Stomach (tissue), 9 donors: ENCODE data around the gene MYRFL. TPM values are rescaled to one million over a fixed set of nuclear protein-coding genes. Genes with fewer than 3 reads are reported as not detected.

Source experiments
- DNase-seq, 2 donors: peaks; one replicate each; pipeline versions ENCODE4 v3.0.0 to v3.0.0-alpha.2; 2013 to 2019
- H3K27ac ChIP-seq, 5 donors: fragments of 200-600 bp in 4 of 5; sonication (generic) in 4 of 5; one replicate each; pipeline ENCODE4 v1.5.1; 2013 to 2019; ENCODE audit warnings: mild to moderate bottlenecking in 1 of 5, moderate library complexity in 1 of 5
- H3K27me3 ChIP-seq, 3 donors: fragments of 200-600 bp; sonication (generic); one replicate each; pipeline ENCODE4 v1.5.1; 2017 to 2019; ENCODE audit warnings: mixed run types in 1 of 3
- H3K36me3 ChIP-seq, 4 donors: fragments of 200-600 bp; sonication (generic); 1 replicate in 3 of 4; 2 replicates in 1 of 4; pipeline ENCODE4 v1.5.1; 2016 to 2019
- H3K4me1 ChIP-seq, 4 donors: fragments of 200-600 bp; sonication (generic); one replicate each; pipeline ENCODE4 v1.5.1; 2016 to 2019
- H3K4me3 ChIP-seq, 4 donors: fragments of 200-600 bp; sonication (generic) in 3 of 4; one replicate each; pipeline ENCODE4 v1.5.1; 2016 to 2019; ENCODE audit warnings: mild to moderate bottlenecking in 1 of 4
- H3K9me3 ChIP-seq, 4 donors: fragments of 200-600 bp; sonication (generic); one replicate each; pipeline ENCODE4 v1.5.1; 2016 to 2019
- EP300 ChIP-seq: sonication (generic); formaldehyde crosslinking; IDR thresholded peaks from one replicate; pipeline ENCODE4 v1.6.1; 2017; ENCODE audit warnings: antibody characterized with exemption
- POLR2A ChIP-seq, 4 donors: fragments of 450-650 bp; IDR thresholded peaks; one replicate each; pipeline ENCODE4 v1.6.1; 2016; ENCODE audit warnings: antibody characterized with exemption in 4 of 4, control low read depth in 2 of 4, mild to moderate bottlenecking in 1 of 4, moderate library complexity in 1 of 4
- POLR2AphosphoS5 ChIP-seq, 3 donors: sonication (generic); formaldehyde crosslinking; IDR thresholded peaks; one replicate each; pipeline ENCODE4 v1.6.1; 2016; ENCODE audit warnings: antibody characterized with exemption in 3 of 3
- WGBS, 5 donors: extraction: QIAGEN DNeasy Blood & Tissue Kit in 3 of 5; methylation state at CpG; one replicate each; pipeline versions ENCODE4 v1.1.5 to v1.1.7; 2013 to 2018; 5-methylcytosine and 5-hydroxymethylcytosine counted together
- intact Hi-C: fragments of 100-400 bp; cut with DNase I; formaldehyde crosslinking; loops from one replicate; pipeline ENCODE4 v1.15.1; 2023; ENCODE audit warnings: low total_unique reads
- polyA plus RNA-seq, 3 donors: library from polyadenylated mRNA; stranded (reverse); fragments of 200-250 nt; gene quantifications; one replicate each; pipeline ENCODE4 v1.2.3, GENCODE V29; 2013
- total RNA-seq, 5 donors: library from RNA; depleted of rRNA; stranded (reverse); fragments of >200 nt; gene quantifications; one replicate each; pipeline versions ENCODE4 v1.1.0 to v1.2.3, GENCODE V29; 2014 to 2016
- TF ChIP-seq, protein P1 (sequence below), 7 experiments: fragments of 450-650 bp in 4 of 7; fragments of 200-600 bp in 3 of 7; sonication (generic) in 3 of 7; IDR thresholded peaks; one replicate each; pipeline ENCODE4 v1.5.1; 2016 to 2019; ENCODE audit warnings: antibody characterized with exemption in 7 of 7, control low read depth in 2 of 7, mild to moderate bottlenecking in 1 of 7
- donor health status: healthy with polysubstance abuse.
- donor health status: Bipolar disorder and iron deficiency.
- donor health status: healthy.

The MYRFL gene
- total and polyA plus RNA-seq, 8 donors, result 0.13 to 0.19 (median 0.18) TPM; not detected in 5

DNA sequence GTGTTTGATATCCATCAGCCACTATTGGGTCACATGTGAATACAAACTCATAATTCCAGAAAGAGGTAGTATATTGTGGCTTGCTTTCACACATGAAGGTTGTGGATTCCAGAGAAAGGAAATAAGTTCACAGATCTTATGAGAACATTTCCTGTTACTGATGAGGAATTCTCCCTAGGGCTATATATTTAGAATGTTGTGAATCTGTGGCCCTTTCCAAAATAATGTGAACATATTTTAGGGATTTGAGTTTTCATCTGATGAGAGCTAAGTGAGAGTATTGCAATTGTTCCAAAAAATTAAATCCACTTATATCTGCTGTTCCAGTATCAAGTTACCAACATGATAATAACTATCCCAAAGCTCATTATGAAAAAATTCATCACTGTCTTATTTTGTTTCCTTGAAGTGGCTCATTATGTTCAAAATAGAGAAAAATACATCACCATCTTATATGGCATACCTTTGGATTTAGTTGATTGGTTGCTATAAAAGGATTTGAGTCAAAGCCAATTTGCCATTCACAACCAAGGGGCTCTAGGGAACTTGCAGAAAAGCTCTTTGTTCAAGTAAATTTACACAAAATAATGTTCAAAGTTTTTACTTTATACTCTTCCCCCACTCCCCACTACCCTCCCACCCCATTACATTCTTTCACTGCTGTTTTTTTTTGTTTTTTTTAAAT, 76.3 kb downstream of the MYRFL start:
- intact Hi-C loops, result no loop called here

DNA sequence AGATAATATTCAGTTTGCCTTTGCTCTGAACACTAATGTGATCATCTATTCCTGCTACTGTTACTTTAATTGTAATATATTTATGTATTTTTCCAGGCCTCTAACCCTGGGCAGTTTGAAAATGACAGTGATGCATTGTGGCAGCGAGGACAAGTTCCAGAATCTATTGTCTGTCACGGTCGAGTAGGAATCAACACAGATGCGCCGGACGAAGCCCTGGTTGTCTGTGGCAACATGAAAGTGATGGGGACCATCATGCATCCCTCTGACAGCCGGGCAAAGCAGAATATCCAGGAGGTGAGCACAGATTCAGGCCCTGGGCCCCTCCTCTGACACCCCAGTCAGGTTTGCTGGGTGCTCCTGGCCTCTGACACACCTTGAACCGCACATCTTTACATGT, 78.5 kb downstream of the MYRFL start:
- H3K27ac ChIP-seq, result no peak overlapping the region

More for the DNA sequence above, 76.3 kb downstream of the MYRFL start:
- no peak overlapping the region for H3K27ac ChIP-seq
- H3K36me3 ChIP-seq, result no peaks in the 10 kb centered on the region
- TF ChIP-seq POLR2AphosphoS5 (IDR thresholded peaks at IDR 0.05), result no peak
- TF ChIP-seq EP300, result no peak
- TF ChIP-seq POLR2A (IDR thresholded peaks at IDR 0.05), result no peak
- TF ChIP-seq, protein P1, sequence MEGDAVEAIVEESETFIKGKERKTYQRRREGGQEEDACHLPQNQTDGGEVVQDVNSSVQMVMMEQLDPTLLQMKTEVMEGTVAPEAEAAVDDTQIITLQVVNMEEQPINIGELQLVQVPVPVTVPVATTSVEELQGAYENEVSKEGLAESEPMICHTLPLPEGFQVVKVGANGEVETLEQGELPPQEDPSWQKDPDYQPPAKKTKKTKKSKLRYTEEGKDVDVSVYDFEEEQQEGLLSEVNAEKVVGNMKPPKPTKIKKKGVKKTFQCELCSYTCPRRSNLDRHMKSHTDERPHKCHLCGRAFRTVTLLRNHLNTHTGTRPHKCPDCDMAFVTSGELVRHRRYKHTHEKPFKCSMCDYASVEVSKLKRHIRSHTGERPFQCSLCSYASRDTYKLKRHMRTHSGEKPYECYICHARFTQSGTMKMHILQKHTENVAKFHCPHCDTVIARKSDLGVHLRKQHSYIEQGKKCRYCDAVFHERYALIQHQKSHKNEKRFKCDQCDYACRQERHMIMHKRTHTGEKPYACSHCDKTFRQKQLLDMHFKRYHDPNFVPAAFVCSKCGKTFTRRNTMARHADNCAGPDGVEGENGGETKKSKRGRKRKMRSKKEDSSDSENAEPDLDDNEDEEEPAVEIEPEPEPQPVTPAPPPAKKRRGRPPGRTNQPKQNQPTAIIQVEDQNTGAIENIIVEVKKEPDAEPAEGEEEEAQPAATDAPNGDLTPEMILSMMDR (IDR thresholded peaks at IDR 0.05), result no peak
- no peak overlapping the region for H3K4me3 ChIP-seq
- peaks cover 0 to 11% (median 4%) of the 10 kb centered on the region in 4 donors for H3K4me1 ChIP-seq
- no peak for DNase-seq
- no peaks in the 10 kb centered on the region for H3K9me3 ChIP-seq
- no peaks in the 10 kb centered on the region for H3K27me3 ChIP-seq

DNA sequence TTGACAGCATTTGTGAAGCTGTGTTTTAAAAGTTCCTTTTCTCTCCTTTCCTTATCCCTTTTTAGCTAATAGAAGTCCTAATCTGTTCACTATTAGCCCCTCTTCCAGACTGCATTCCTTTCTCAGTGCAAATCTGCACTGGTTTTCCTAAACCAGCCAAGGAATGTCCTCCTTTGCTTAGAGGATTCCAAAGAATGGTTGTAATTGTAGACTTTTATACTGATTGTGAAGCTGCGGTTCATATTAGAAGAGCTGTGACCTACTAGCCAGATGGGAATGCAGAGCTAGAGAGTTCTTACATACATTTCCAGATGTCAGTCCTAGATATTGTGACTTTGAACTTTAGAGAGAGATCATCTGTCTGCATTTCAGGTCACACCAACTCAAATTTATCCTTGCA, 79.8 kb downstream of the MYRFL start:
- Histone ChIP-seq H3K4me3 (no peak overlapping the region), H3K27ac (no peak overlapping the region), H3K9me3 (no peaks in the 10 kb centered on the region), H3K27me3 (no peaks in the 10 kb centered on the region), H3K4me1 (peaks cover 0 to 11% (median 4%) of the 10 kb centered on the region in 4 donors), H3K36me3 (no peaks in the 10 kb centered on the region)
- TF ChIP-seq POLR2A (IDR thresholded peaks at IDR 0.05), result no peak
- TF ChIP-seq, protein P1 (IDR thresholded peaks at IDR 0.05), result no peak
- TF ChIP-seq POLR2AphosphoS5 (IDR thresholded peaks at IDR 0.05), result no peak
- no peak for TF ChIP-seq EP300
- intact Hi-C loops, result no loop called here
- DNase-seq, result no peak
- 0 to 81% (median 73%) methylated on average over 1 of the region's 1 CpG for WGBS, 5 donors

More for the DNA sequence above, 78.5 kb downstream of the MYRFL start:
- Histone ChIP-seq H3K27me3 (no peaks in the 10 kb centered on the region), H3K4me1 (peaks cover 0 to 11% (median 4%) of the 10 kb centered on the region in 4 donors), H3K9me3 (no peaks in the 10 kb centered on the region), H3K4me3 (no peak overlapping the region), H3K36me3 (no peaks in the 10 kb centered on the region)
- WGBS, 5 donors, result 87 to 95% (median 91%) methylated on average over 8 of the region's 8 CpGs
- TF ChIP-seq EP300 (no peak), POLR2A (IDR thresholded peaks at IDR 0.05) (no peak), POLR2AphosphoS5 (IDR thresholded peaks at IDR 0.05) (no peak)
- TF ChIP-seq, protein P1 (IDR thresholded peaks at IDR 0.05), result no peak
- DNase-seq, result no peak
- intact Hi-C loops, result no loop called here

DNA sequence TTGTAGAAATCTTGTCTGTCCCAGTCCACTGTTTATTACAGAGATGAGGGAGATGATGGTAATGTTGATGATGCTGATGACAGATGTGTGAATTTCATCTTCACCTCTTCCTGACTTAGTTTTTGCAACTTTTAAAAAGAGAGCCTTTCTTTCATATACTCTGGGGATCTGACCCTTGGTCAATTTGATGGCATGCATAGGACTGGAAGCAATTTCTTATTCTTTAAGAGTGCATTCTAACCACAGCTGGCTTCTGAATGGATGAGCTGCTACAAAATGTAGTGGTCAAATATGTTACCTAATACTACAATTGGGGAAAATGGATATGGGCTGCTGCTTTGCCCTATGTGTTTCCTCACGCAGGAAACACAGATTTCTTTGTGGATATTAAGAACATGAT, 80.8 kb downstream of the MYRFL start:
- no peaks in the 10 kb centered on the region for H3K27me3 ChIP-seq
- no peaks in the 10 kb centered on the region for H3K9me3 ChIP-seq
- H3K4me1 ChIP-seq, result peaks cover 0 to 6% (median under 1%) of the 10 kb centered on the region in 4 donors
- H3K4me3 ChIP-seq, result no peak overlapping the region
- TF ChIP-seq POLR2A (IDR thresholded peaks at IDR 0.05) (no peak), POLR2AphosphoS5 (IDR thresholded peaks at IDR 0.05) (no peak), EP300 (no peak)
- TF ChIP-seq, protein P1 (IDR thresholded peaks at IDR 0.05), result no peak
- H3K27ac ChIP-seq, result no peak overlapping the region
- intact Hi-C loops, result no loop called here
- H3K36me3 ChIP-seq, result no peaks in the 10 kb centered on the region
- no peak for DNase-seq
- 87 to 100% (median 93%) methylated on average over 1 of the region's 1 CpG for WGBS, 5 donors
